Stomach (tissue), 9 donors: Measurements from ENCODE around the gene SH3RF3. TPM values are rescaled to one million over a fixed set of nuclear protein-coding genes. Genes with fewer than 3 reads are reported as not detected.

ENCODE experiments used
- DNase-seq, 2 donors: peaks; one replicate each; pipeline versions ENCODE4 v3.0.0 to v3.0.0-alpha.2; 2013 to 2019
- H3K27ac ChIP-seq, 5 donors: fragments of 200-600 bp in 4 of 5; sonication (generic) in 4 of 5; one replicate each; pipeline ENCODE4 v1.5.1; 2013 to 2019; ENCODE audit warnings: mild to moderate bottlenecking in 1 of 5, moderate library complexity in 1 of 5
- H3K27me3 ChIP-seq, 3 donors: fragments of 200-600 bp; sonication (generic); one replicate each; pipeline ENCODE4 v1.5.1; 2017 to 2019; ENCODE audit warnings: mixed run types in 1 of 3
- H3K36me3 ChIP-seq, 4 donors: fragments of 200-600 bp; sonication (generic); 1 replicate in 3 of 4; 2 replicates in 1 of 4; pipeline ENCODE4 v1.5.1; 2016 to 2019
- H3K4me1 ChIP-seq, 4 donors: fragments of 200-600 bp; sonication (generic); one replicate each; pipeline ENCODE4 v1.5.1; 2016 to 2019
- H3K4me3 ChIP-seq, 4 donors: fragments of 200-600 bp; sonication (generic) in 3 of 4; one replicate each; pipeline ENCODE4 v1.5.1; 2016 to 2019; ENCODE audit warnings: mild to moderate bottlenecking in 1 of 4
- H3K9me3 ChIP-seq, 4 donors: fragments of 200-600 bp; sonication (generic); one replicate each; pipeline ENCODE4 v1.5.1; 2016 to 2019
- EP300 ChIP-seq: sonication (generic); formaldehyde crosslinking; IDR thresholded peaks from one replicate; pipeline ENCODE4 v1.6.1; 2017; ENCODE audit warnings: antibody characterized with exemption
- POLR2A ChIP-seq, 4 donors: fragments of 450-650 bp; IDR thresholded peaks; one replicate each; pipeline ENCODE4 v1.6.1; 2016; ENCODE audit warnings: antibody characterized with exemption in 4 of 4, control low read depth in 2 of 4, mild to moderate bottlenecking in 1 of 4, moderate library complexity in 1 of 4
- POLR2AphosphoS5 ChIP-seq, 3 donors: sonication (generic); formaldehyde crosslinking; IDR thresholded peaks; one replicate each; pipeline ENCODE4 v1.6.1; 2016; ENCODE audit warnings: antibody characterized with exemption in 3 of 3
- WGBS, 5 donors: extraction: QIAGEN DNeasy Blood & Tissue Kit in 3 of 5; methylation state at CpG; one replicate each; pipeline versions ENCODE4 v1.1.5 to v1.1.7; 2013 to 2018; 5-methylcytosine and 5-hydroxymethylcytosine counted together
- intact Hi-C: fragments of 100-400 bp; cut with DNase I; formaldehyde crosslinking; loops from one replicate; pipeline ENCODE4 v1.15.1; 2023; ENCODE audit warnings: low total_unique reads
- polyA plus RNA-seq, 3 donors: library from polyadenylated mRNA; stranded (reverse); fragments of 200-250 nt; gene quantifications; one replicate each; pipeline ENCODE4 v1.2.3, GENCODE V29; 2013
- total RNA-seq, 5 donors: library from RNA; depleted of rRNA; stranded (reverse); fragments of >200 nt; gene quantifications; one replicate each; pipeline versions ENCODE4 v1.1.0 to v1.2.3, GENCODE V29; 2014 to 2016
- TF ChIP-seq, protein P1 (sequence below), 7 experiments: fragments of 450-650 bp in 4 of 7; fragments of 200-600 bp in 3 of 7; sonication (generic) in 3 of 7; IDR thresholded peaks; one replicate each; pipeline ENCODE4 v1.5.1; 2016 to 2019; ENCODE audit warnings: antibody characterized with exemption in 7 of 7, control low read depth in 2 of 7, mild to moderate bottlenecking in 1 of 7
- donor health status: healthy with polysubstance abuse.
- donor health status: Bipolar disorder and iron deficiency.
- donor health status: healthy.

The SH3RF3 gene
- total and polyA plus RNA-seq, 8 donors, result 0.87 to 11.1 (median 4.4) TPM

DNA sequence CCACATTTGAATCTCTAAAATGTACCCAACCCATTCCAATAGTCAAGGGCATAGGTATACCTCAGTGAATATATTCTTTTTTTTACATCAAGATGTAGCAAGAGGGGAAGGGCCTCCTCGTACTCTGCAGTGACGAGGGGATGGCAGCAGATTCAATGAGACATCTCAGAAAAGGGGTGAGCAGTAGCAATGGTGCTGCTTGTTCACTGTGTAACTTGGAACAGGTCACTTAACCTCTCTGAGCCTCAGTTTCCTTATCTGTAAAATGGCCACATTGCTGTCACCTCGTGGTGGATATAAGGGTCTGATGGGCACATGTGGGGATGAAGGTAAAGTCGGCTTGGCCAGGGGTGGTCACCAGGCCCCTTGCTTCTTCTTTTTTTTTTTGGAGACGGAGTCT, 263.1 kb downstream of the SH3RF3 start:
- H3K36me3 ChIP-seq, result peaks cover 0 to 5% (median 0%) of the 10 kb centered on the region in 4 donors
- DNase-seq, result no peak
- intact Hi-C loops, result no loop called here
- H3K27me3 ChIP-seq, result no peaks in the 10 kb centered on the region
- no peaks in the 10 kb centered on the region for H3K4me1 ChIP-seq
- TF ChIP-seq, protein P1, sequence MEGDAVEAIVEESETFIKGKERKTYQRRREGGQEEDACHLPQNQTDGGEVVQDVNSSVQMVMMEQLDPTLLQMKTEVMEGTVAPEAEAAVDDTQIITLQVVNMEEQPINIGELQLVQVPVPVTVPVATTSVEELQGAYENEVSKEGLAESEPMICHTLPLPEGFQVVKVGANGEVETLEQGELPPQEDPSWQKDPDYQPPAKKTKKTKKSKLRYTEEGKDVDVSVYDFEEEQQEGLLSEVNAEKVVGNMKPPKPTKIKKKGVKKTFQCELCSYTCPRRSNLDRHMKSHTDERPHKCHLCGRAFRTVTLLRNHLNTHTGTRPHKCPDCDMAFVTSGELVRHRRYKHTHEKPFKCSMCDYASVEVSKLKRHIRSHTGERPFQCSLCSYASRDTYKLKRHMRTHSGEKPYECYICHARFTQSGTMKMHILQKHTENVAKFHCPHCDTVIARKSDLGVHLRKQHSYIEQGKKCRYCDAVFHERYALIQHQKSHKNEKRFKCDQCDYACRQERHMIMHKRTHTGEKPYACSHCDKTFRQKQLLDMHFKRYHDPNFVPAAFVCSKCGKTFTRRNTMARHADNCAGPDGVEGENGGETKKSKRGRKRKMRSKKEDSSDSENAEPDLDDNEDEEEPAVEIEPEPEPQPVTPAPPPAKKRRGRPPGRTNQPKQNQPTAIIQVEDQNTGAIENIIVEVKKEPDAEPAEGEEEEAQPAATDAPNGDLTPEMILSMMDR (IDR thresholded peaks at IDR 0.05), result no peak
- TF ChIP-seq POLR2AphosphoS5 (IDR thresholded peaks at IDR 0.05) (no peak), EP300 (no peak), POLR2A (IDR thresholded peaks at IDR 0.05) (no peak)
- H3K27ac ChIP-seq, result no peak overlapping the region
- no peaks in the 10 kb centered on the region for H3K9me3 ChIP-seq
- H3K4me3 ChIP-seq, result no peak overlapping the region
- WGBS, 5 donors, result 80 to 96% (median 94%) methylated on average over 5 of the region's 5 CpGs

DNA sequence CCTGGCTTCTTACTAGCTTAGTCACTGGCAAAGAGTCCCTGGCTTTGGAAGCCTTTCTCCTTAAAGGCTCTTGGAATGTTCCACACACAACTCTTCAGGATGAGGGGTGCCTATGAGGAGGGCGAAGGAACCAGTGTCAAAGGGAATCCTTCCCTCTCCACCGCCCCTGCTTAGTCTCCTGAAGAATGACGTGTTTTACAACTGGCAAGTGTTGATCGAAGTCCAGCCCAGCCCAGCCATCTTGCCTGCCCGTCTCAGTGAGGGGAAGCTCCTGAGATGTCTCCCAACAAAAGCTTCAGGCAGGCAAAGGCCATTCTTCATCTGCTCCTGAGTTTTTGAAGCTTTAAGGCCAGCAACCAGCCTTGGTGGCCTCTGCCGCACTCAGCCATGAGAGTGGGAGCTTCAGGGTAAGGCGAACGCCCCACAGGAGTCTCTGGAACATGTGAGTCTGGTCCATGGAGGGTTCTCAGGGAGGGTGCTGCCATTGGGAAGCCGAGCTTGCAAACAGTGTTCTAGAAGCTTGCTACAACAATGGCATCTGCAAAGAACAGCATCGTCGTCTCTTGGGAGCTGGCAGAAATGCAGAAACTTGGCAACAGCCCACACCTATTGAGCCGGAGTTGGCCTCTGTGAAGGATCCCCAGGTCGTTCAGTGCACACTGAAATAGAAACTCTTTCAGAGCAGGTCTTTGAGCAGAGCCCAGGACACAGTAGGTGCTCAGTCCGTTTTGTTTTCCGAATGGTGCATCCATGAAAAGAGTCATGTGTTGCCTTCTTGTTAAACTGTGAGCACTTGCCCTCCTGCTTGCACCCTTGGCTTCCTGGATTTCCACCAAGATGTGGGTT, 264.0 kb downstream of the SH3RF3 start:
- Histone ChIP-seq H3K9me3 (no peaks in the 10 kb centered on the region), H3K4me3 (no peak overlapping the region), H3K27ac (no peak overlapping the region), H3K4me1 (no peaks in the 10 kb centered on the region), H3K27me3 (no peaks in the 10 kb centered on the region), H3K36me3 (peaks cover 0 to 5% (median 0%) of the 10 kb centered on the region in 4 donors)
- intact Hi-C loops, result no loop called here
- 82 to 85% (median 83%) methylated on average over 15 of the region's 15 CpGs for WGBS, 5 donors
- DNase-seq, result no peak
- TF ChIP-seq POLR2AphosphoS5 (IDR thresholded peaks at IDR 0.05) (no peak), EP300 (no peak), POLR2A (IDR thresholded peaks at IDR 0.05) (no peak)
- TF ChIP-seq, protein P1 (IDR thresholded peaks at IDR 0.05), result no peak

DNA sequence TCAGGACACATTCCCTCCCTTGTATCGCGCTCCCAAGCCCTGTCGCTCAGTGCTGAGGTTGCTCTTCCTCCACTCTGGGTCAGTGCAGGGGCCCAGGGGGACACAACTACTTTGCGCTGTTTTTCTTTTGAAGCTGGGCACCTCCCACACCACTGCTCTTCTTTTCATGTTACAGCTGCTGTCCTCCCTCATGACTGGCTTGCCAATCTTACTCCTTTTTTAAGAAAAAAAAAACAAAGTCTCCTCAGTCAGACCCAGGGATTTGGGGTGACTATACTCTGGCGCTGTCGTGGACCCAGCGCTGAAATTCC, 264.6 kb downstream of the SH3RF3 start:
- 92 to 98% (median 97%) methylated on average over 7 of the region's 7 CpGs for WGBS, 5 donors
- intact Hi-C loops, result no loop called here
- Histone ChIP-seq H3K4me1 (no peaks in the 10 kb centered on the region), H3K36me3 (peaks cover 0 to 5% (median 1%) of the 10 kb centered on the region in 4 donors), H3K4me3 (no peak overlapping the region), H3K27ac (no peak overlapping the region), H3K27me3 (no peaks in the 10 kb centered on the region), H3K9me3 (no peaks in the 10 kb centered on the region)
- DNase-seq, result no peak
- TF ChIP-seq, protein P1 (IDR thresholded peaks at IDR 0.05), result no peak
- TF ChIP-seq EP300 (no peak), POLR2A (IDR thresholded peaks at IDR 0.05) (no peak), POLR2AphosphoS5 (IDR thresholded peaks at IDR 0.05) (no peak)

DNA sequence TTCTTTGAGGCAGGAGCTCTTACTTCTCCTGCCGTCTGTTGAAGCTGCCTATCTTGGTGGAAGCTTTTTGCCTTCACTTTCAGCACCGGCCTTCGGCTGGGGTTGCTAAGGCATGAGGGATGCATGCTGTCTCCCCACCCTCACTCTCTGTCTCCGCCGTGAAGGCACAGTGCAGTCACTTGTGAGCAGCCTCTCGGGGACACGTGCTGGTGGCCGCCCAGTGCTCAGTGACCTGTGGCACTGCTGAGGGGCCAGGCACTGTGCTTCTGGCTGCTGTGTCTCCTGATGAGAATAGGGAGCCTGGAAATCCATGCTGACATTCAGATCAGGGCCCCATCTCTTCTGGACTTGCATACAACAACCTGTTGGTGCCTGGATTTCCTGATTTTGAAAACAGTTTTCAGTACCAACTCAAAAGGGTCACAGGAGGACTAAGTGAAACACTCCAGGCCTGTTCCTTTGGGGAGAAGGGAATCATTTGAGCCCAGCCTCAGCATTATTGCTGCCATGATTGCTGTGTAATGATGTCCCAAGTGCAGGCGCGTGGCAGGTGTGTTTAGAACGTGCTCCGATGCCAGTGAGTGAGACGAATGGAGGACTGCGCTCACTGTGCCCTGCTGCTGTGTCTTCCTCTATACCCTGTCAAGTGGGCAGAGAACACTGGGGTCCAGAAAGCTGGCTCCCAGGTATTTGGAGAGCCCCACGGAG, 266.6 kb downstream of the SH3RF3 start:
- H3K4me1 ChIP-seq, result no peaks in the 10 kb centered on the region
- no peak for TF ChIP-seq POLR2A (IDR thresholded peaks at IDR 0.05)
- TF ChIP-seq EP300, result no peak
- TF ChIP-seq, protein P1 (IDR thresholded peaks at IDR 0.05), result no peak
- TF ChIP-seq POLR2AphosphoS5 (IDR thresholded peaks at IDR 0.05), result no peak
- H3K4me3 ChIP-seq, result no peak overlapping the region
- peaks cover 0 to 9% (median 2%) of the 10 kb centered on the region in 4 donors for H3K36me3 ChIP-seq
- no peak for DNase-seq
- intact Hi-C loops, result no loop called here
- H3K9me3 ChIP-seq, result no peaks in the 10 kb centered on the region
- H3K27ac ChIP-seq, result no peak overlapping the region
- no peaks in the 10 kb centered on the region for H3K27me3 ChIP-seq
- 82 to 89% (median 86%) methylated on average over 15 of the region's 15 CpGs for WGBS, 5 donors
